GF-D8 (cell line): ENCODE results near the gene TFCP2L1.
"Not testable (repeated sequence)": the region's sequence is repeated elsewhere in the genome, so short reads cannot be mapped to it uniquely, and the experiment has no call there.

Experiments
- DNase-seq: peaks from one replicate; lab custom pipeline; 2025; lab: John Stamatoyannopoulos, UW

Gene TFCP2L1

DNA sequence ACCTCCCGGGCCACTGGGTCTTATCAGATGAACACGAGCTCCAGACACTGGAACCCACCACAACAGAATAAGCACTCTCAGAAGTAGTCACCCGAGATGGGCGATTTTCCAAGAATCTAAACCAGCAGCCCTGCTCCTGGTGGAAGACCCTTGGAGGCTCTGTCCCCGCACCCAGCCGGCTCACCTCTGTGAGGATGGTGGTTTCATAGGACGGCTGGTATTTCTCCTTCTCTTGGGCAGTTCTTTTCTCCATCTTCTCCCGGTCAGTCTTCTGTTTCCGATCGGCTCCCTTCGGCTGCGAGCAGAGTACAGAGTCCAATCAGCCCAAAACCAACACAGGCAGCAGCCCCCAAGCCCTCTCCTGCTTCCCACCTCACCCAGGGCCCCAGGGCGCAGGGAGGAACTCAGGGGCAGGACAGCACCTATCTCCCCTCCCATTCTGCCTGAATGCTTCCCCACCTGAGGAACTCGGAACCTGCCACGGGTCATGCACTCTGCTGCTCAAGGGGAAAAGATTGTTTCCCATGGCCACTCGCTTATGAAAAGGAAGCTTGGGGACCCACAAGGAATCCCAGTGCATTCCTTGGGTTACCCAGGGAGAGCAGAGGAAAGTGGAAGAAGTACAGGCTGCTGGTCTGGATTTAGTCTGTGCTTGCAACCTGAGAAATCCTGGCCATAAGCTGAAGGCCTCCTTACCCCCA, 42.7 kb downstream of the TFCP2L1 start:
- no peak for DNase-seq

DNA sequence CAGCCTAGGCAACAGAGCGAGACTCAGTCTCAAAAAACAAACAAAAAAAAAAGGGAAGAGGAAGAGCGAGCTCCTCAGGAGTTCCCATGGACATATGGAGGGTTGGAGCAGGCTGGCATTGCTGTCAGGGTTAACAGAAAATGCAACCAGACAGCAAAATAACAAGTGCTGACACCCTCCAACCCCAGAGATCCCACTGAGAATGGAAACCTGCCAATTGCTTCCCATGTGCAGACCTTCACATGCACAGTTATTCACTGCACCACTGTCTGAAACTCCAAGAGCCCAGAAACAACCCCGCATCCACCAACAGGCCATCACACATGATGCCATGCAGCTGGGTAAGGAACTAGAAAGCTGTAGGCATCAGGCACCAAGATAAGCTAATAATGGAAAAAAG, 43.5 kb downstream of the TFCP2L1 start:
- DNase-seq: no peak

DNA sequence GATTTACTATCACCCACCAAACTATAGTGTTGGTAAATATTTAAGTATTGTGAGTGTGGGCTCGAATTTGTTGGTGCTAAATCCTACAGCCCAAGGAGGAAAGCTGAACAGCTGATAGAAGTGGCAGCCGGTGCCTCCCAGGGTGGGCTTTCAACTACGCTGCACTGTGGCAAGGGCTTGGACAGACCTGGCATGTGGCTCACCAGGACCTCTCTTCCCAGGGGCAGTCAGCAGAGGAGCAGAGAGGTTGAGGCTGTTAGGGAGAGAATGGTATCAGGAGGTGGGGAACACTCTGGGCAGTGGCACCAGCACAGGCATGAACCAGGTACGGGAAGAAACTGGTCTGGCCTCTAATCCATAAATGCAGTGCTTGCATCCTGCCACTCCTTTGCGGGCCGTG, 44.6 kb downstream of the TFCP2L1 start:
- DNase-seq: no peak

GRCh38 chr2:121239969-121240368, 45.0 kb downstream of the TFCP2L1 start:
- no peak for DNase-seq

- no peak for DNase-seq
Observed at GRCh38 chr2:121239471-121239870, 45.5 kb downstream of the TFCP2L1 start.

GRCh38 chr2:121238828-121239227, 46.2 kb downstream of the TFCP2L1 start:
- DNase-seq: no peak

- no peak for DNase-seq
Observed at GRCh38 chr2:121237980-121238665, 46.9 kb downstream of the TFCP2L1 start.

GRCh38 chr2:121237336-121237979, 47.5 kb downstream of the TFCP2L1 start:
- DNase-seq: no peak

DNA sequence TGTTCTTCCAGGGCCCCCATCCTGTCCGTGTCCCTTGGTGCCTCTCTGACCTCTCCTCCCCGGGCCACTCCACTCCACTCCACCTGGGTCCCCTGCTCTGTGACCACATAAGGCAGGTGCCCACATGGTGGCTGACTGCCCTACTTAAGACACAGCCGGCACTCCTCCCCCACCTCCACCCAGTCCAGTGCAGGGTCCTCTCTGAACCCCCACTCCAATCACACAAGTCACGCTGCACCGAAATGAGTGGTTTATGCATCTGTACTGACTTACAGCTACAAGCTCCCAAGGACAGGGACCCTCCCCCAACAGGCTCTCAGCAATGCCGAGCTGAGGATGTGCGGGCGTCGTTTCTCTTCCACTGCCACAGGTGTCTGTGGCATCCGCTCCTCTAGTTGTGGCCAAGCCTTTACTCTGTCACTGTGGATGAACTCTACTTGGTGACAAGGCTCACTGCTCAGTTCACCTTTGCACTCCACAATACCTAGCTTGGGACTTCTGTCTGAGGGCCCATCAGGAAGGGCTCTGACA, 48.3 kb downstream of the TFCP2L1 start:
- no peak for DNase-seq

- no peak for DNase-seq
Observed at GRCh38 chr2:121236101-121236640, 48.8 kb downstream of the TFCP2L1 start.

DNA sequence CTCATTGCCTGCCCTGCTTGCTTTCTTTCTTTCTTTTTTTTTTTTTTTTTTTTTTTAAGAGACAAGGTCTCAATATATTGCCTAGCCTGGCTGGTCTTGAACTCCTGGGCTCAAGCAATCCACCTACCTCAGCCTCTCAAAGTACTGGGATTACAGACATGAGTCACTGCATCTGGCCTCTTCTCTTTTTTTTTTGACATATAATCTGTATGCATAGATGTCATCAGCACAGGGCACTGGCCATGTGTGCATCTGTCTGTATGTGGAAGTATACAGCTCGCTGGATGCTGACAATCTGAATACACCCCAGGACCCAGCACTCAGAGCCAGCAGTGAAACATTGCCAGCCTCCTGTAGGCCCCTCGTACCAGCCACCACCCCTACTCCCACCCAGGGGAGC, 49.5 kb downstream of the TFCP2L1 start:
- DNase-seq: no peak

GRCh38 chr2:121234791-121235190, 50.2 kb downstream of the TFCP2L1 start:
- DNase-seq: no peak

DNA sequence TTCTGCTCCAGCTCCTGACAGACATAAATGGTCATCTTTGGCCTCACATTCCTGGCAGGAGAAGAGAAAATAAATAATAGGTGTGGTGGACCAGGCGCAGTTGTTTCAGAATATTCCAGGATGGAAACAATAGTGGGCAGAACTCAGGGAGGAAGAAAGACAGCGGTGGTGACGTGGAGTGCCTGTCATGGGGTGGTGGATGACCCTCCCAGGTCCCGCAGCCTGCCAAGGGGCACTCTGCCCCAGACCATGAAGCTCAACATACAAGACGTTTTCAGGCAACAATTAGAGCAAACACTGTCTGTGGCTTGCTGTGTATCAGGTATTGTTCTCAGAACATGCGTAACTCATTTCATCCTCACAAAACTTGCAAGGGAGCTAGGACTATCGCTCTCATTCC, 50.9 kb downstream of the TFCP2L1 start:
- DNase-seq: no peak

GRCh38 chr2:121233486-121234110, 51.4 kb downstream of the TFCP2L1 start:
- DNase-seq: no peak

GRCh38 chr2:121232626-121233265, 52.3 kb downstream of the TFCP2L1 start:
- no peak for DNase-seq

DNA sequence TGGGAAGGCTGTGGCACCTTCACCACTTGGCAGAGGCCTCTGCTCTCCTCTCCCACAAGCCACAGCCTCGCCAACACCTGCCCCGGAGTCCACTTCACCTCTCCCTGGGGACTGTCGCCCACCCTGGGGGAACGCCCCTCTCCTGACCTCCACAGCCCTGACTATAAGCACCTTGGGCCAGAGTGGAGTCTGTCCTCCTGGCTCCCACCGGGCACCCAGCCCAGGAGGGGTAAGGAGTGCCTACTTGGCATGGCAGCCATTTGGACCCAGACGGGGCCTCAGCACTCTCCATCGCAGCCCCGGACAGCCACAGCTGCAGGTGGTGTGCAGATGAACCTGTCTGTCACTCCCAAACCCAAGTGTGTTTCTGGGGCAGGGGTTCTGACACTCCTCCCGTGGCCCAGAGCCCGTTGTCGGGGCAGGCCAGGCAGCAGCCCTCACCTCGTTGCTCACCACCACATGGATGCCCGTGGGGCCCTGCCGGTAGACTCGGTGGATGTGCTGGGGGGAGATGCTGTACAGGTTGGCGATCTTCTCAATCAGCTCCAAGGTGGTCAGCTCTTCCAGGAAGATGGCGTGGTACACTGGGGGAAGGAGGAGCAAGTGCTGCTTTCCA, 53.5 kb downstream of the TFCP2L1 start:
- DNase-seq: no peak

DNA sequence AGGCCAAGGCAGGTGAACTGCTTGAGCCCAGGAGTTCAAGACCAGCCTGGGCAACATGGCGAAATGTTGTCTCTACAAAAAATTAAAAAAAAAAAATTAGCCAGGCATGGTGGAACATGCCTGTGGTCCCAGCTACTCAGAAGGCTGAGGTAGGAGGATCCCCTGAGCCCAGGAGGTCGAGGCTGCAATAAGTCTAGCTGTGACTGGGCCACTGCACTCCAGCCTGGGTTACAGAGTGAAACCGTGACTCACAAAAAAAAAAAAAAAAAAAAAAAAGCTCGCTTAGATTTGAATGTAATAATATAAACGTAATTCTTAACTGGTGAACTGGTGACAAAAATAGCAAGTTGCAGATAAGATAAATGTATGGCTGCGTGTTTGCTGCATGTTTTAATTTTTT, 56.5 kb downstream of the TFCP2L1 start:
- DNase-seq: no peak

GRCh38 chr2:121227381-121228144, 57.4 kb downstream of the TFCP2L1 start:
- not testable (repeated sequence) for DNase-seq

- not testable (repeated sequence) for DNase-seq
Observed at GRCh38 chr2:121225681-121226080, 59.3 kb downstream of the TFCP2L1 start.

GRCh38 chr2:121220995-121221394, 64.0 kb downstream of the TFCP2L1 start:
- no peak for DNase-seq

DNA sequence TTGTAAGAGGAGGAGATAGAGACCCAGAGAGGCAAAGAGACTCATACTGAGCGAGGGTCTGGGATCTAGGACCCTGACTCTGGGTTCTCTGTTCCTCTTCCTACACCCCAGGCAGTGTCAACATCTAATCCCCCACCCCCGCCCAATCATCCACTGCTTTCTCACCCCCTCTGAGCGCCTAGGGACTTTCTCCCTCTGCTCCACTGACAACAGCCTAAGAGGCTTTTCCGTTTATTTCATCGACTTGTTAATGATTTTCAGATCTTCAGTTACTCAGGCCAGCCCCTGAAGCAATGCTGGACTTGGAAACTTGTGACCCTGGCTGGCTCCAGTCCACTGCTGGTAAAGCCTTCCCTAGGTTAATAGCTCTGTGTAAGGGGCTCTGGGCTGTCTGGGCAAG, 65.1 kb downstream of the TFCP2L1 start:
- DNase-seq: no peak
